ENCODE data around the gene ITPK1. TPM values are rescaled to one million over a fixed set of nuclear protein-coding genes. Genes with fewer than 3 reads are reported as not detected.

The ITPK1 gene
- total RNA-seq, 4 donors from 2014 or later = 19.7 to 97.7 (median 26.5) TPM

GRCh38 chr14:92942976-92943710, 172.6 kb downstream of the ITPK1 start:
- TF ChIP-seq CTCF (IDR thresholded peaks at IDR 0.05) (no peak), POLR2A (IDR thresholded peaks at IDR 0.05) (no peak)
- Histone ChIP-seq H3K9me3 (no peaks in the 10 kb centered on the region), H3K4me3 (no peak overlapping the region), H3K4me1 (no peaks in the 10 kb centered on the region), H3K27ac (no peak overlapping the region), H3K36me3 (no peaks in the 10 kb centered on the region), H3K27me3 (no peaks in the 10 kb centered on the region)
- no peak for DNase-seq
- intact Hi-C loops (cut with DNase I; ENCODE audit: low total_unique reads) = no loop called here

DNA sequence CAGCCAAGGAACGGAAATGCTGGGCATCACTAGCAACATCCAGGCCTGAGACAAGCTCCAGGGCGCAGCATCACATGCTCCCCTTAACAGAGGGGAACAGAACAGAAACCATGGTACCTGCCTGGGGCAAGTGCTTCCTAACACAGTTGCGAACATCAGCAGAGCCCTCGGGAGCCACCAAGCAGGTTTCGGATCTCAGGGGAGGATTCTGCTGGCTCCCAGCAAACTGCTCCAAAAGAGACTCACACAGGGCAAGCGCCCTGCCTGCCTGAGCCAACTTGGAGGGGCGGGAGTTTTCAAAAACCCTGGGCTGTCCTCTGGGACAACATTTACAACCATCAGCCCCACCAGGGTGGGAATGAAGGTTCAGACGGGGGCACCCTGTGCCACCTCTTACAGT, 173.1 kb downstream of the ITPK1 start:
- no peak for DNase-seq
- no peaks in the 10 kb centered on the region for H3K27me3 ChIP-seq
- H3K36me3 ChIP-seq = no peaks in the 10 kb centered on the region
- no peaks in the 10 kb centered on the region for H3K4me1 ChIP-seq
- intact Hi-C loops (cut with DNase I; ENCODE audit: low total_unique reads) = no loop called here
- H3K27ac ChIP-seq = no peak overlapping the region
- H3K9me3 ChIP-seq = no peaks in the 10 kb centered on the region
- TF ChIP-seq POLR2A (IDR thresholded peaks at IDR 0.05) (no peak), CTCF (IDR thresholded peaks at IDR 0.05) (no peak)
- no peak overlapping the region for H3K4me3 ChIP-seq

DNA sequence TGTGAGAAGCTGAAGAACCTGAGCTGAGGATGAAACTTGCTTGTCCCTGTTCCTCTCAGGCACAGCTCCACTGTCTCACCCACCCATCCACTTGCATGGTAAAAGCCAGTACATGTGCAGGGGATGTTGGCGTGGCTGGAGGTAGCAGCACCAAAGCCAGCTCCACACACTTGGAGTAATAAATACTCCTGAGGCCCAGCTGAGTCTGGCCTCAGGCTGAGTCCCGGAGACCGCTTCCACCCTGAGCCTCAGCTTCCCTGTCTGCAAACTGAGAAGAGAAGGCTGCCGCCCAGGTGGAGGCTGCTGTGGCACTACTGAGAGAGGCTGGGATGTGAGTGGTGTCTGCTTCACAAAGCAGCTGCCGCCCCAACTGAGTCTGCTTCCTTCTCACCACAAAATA, 173.6 kb downstream of the ITPK1 start:
- TF ChIP-seq CTCF (IDR thresholded peaks at IDR 0.05) (no peak), POLR2A (IDR thresholded peaks at IDR 0.05) (no peak)
- H3K27ac ChIP-seq = no peak overlapping the region
- no peaks in the 10 kb centered on the region for H3K4me1 ChIP-seq
- intact Hi-C loops (cut with DNase I; ENCODE audit: low total_unique reads) = no loop called here
- no peaks in the 10 kb centered on the region for H3K36me3 ChIP-seq
- DNase-seq = no peak
- H3K9me3 ChIP-seq = no peaks in the 10 kb centered on the region
- no peaks in the 10 kb centered on the region for H3K27me3 ChIP-seq
- no peak overlapping the region for H3K4me3 ChIP-seq

GRCh38 chr14:92941531-92941930, 174.2 kb downstream of the ITPK1 start:
- DNase-seq = no peak
- Histone ChIP-seq H3K36me3 (no peaks in the 10 kb centered on the region), H3K27me3 (no peaks in the 10 kb centered on the region), H3K4me3 (no peak overlapping the region), H3K27ac (no peak overlapping the region), H3K9me3 (no peaks in the 10 kb centered on the region), H3K4me1 (no peaks in the 10 kb centered on the region)
- TF ChIP-seq CTCF (IDR thresholded peaks at IDR 0.05) (no peak), POLR2A (IDR thresholded peaks at IDR 0.05) (no peak)
- intact Hi-C loops (cut with DNase I; ENCODE audit: low total_unique reads) = no loop called here

- Histone ChIP-seq H3K27me3 (no peaks in the 10 kb centered on the region), H3K36me3 (no peaks in the 10 kb centered on the region), H3K27ac (no peak overlapping the region), H3K4me1 (no peaks in the 10 kb centered on the region), H3K9me3 (no peaks in the 10 kb centered on the region), H3K4me3 (no peak overlapping the region)
- intact Hi-C loops (cut with DNase I; ENCODE audit: low total_unique reads) = no loop called here
- TF ChIP-seq POLR2A (IDR thresholded peaks at IDR 0.05) (no peak), CTCF (IDR thresholded peaks at IDR 0.05) (no peak)
- no peak for DNase-seq
These were observed 175.2 kb downstream of the ITPK1 start for GRCh38 chr14:92940543-92940942.
